HepG2 (cell line): ENCODE data around the gene ZDHHC8.

ENCODE experiments used
- ELF1 ChIP-seq: sonication (generic); formaldehyde crosslinking; IDR thresholded peaks from 2 replicates; pipeline ENCODE4 v1.4.0; 2020; ENCODE audit warnings: missing genetic modification reagents
- SOX5 ChIP-seq: IDR thresholded peaks from 2 replicates; pipeline ENCODE4 v1.6.1; 2016; ENCODE audit warnings: borderline replicate concordance
- YEATS2 ChIP-seq: sonication (generic); formaldehyde crosslinking; IDR thresholded peaks from 2 replicates; pipeline ENCODE4 v1.4.0; 2020; ENCODE audit warnings: missing genetic modification reagents, borderline replicate concordance
- ZNF446 ChIP-seq: sonication (generic); formaldehyde crosslinking; IDR thresholded peaks from 2 replicates; pipeline ENCODE4 v1.5.0; 2020; ENCODE audit warnings: mild to moderate bottlenecking, missing genetic modification reagents
- TF ChIP-seq, protein P1 (sequence below): sonication (generic); formaldehyde crosslinking; IDR thresholded peaks from 2 replicates; pipeline ENCODE4 v1.8.0; 2022; ENCODE audit warnings: missing genetic modification reagents, mild to moderate bottlenecking, moderate library complexity, borderline replicate concordance

DNA sequence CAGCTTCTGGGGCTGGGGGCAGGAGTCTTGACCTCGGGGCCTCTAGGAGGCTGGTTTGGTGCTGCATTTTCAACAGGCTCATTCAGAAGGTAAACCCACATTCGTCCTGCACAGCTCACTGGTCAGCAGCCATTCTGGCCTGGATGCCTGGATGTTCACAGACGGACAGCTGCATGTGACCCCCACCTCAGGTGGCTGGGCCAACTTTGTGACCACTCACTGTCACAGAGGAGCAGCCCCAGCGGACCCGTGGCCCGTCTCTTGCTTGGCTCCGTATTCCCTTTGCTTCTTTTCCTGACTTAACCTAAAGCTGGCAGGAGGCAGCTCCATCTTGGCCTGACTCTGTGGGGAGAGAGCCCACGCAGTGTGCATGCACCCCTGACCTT, 43.3 kb upstream of the ZDHHC8 start:
- TF ChIP-seq, protein P1, sequence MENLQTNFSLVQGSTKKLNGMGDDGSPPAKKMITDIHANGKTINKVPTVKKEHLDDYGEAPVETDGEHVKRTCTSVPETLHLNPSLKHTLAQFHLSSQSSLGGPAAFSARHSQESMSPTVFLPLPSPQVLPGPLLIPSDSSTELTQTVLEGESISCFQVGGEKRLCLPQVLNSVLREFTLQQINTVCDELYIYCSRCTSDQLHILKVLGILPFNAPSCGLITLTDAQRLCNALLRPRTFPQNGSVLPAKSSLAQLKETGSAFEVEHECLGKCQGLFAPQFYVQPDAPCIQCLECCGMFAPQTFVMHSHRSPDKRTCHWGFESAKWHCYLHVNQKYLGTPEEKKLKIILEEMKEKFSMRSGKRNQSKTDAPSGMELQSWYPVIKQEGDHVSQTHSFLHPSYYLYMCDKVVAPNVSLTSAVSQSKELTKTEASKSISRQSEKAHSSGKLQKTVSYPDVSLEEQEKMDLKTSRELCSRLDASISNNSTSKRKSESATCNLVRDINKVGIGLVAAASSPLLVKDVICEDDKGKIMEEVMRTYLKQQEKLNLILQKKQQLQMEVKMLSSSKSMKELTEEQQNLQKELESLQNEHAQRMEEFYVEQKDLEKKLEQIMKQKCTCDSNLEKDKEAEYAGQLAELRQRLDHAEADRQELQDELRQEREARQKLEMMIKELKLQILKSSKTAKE (CRISPR knock-in tag): no peak
- TF ChIP-seq ELF1 (no peak), SOX5 (CRISPR knock-in tag) (no peak), ZNF446 (CRISPR knock-in tag) (no peak), YEATS2 (no peak)
